Measurements from ENCODE around the gene GNG4. TPM values are rescaled to one million over a fixed set of nuclear protein-coding genes. Genes with fewer than 3 reads are reported as not detected.

Gene GNG4
- total and polyA plus RNA-seq, 2 donors (not counting 3 experiments of a cell fraction or from before 2014, with no cell fraction given): 0.10 TPM; not detected in 1

GRCh38 chr1:235557495-235557894, 92.1 kb downstream of the GNG4 start:
- Histone ChIP-seq H3K9me1 (replicated peaks; ENCODE audit: control insufficient read depth, extremely low read depth, insufficient read depth, low read length) (no peaks in the 10 kb centered on the region), H3K79me2 (ENCODE audit: control insufficient read depth, insufficient read depth, low read length) (no peaks in the 10 kb centered on the region), H4K20me1 (replicated peaks; ENCODE audit: control insufficient read depth, extremely low read depth, insufficient read depth, low read length) (no peaks in the 10 kb centered on the region), H3K27ac (ENCODE audit: insufficient read depth, low read depth, low read length) (no peak overlapping the region), H3K27me3 (ENCODE audit: control insufficient read depth in 2 of 2, insufficient read depth in 2 of 2, low read length in 2 of 2) (no peaks in the 10 kb centered on the region), H3K4me2 (ENCODE audit: insufficient read depth, low read length) (no peak overlapping the region), H2AFZ (ENCODE audit: low read depth, low read length) (no peak overlapping the region), H3K9ac (replicated peaks; ENCODE audit: extremely low read depth, insufficient read depth, low read length) (no peak overlapping the region), H3K4me3 (replicated peaks in 1 of 3; ENCODE audit: insufficient read depth in 1 of 3, low read depth in 1 of 3, low read length in 3 of 3) (no peak overlapping the region), H3K4me1 (ENCODE audit: control insufficient read depth, extremely low read depth, insufficient read depth, low read length) (no peaks in the 10 kb centered on the region), H3K36me3 (ENCODE audit: control insufficient read depth in 2 of 2, extremely low read depth in 1 of 2, insufficient read depth in 2 of 2, low read length in 2 of 2) (no peaks in the 10 kb centered on the region), H3K9me3 (replicated peaks; ENCODE audit: control insufficient read depth, insufficient read depth, low read length) (no peaks in the 10 kb centered on the region)
- peak; percentile 44 for FAIRE-seq
- ChIA-PET CTCF (interaction anchor here (1.3 to 2.7 kb wide), 6 partner anchors 13 to 415 kb away, joined by 3 to 9 read pairs (median 7); no protein-coding TSS in a partner anchor), POLR2A (no interaction called here)
- dilution Hi-C loops (cut with MboI; ENCODE audit: extremely low pct_ligation_motif_present, low sequenced_read_pairs) (no loop called here), intact Hi-C loops (cut with micrococcal nuclease) (loop anchor here (1.0 kb wide), 1 partner anchor 226 kb away; no protein-coding TSS in a partner anchor)
- no TSS peak for BruUV-seq (replicated peaks)
- DNase-seq (ENCODE audit: low read depth, low spot score): no peak
- TF ChIP-seq POLR2AphosphoS5 (IDR thresholded peaks at IDR 0.05; ENCODE audit: insufficient read depth, low read depth, low read length) (no peak), JUN (IDR thresholded peaks at IDR 0.05; ENCODE audit: borderline replicate concordance, insufficient read depth, insufficient read length, low read depth) (no peak), EZH2 (IDR thresholded peaks at IDR 0.05; ENCODE audit: borderline replicate concordance, low read depth, low read length, severe bottlenecking) (no peak), POLR2A (IDR thresholded peaks at IDR 0.05; ENCODE audit: low read depth, low read length) (no peak), MAX (IDR thresholded peaks at IDR 0.05; ENCODE audit: insufficient read depth, insufficient read length) (no peak), CTCF (IDR thresholded peaks at IDR 0.05; ENCODE audit: extremely low read depth in 1 of 2, insufficient read depth in 1 of 2, low read depth in 1 of 2, low read length in 2 of 2) (peak; percentile 11 to 15), MYC (IDR thresholded peaks at IDR 0.05; ENCODE audit: low read depth, low read length) (no peak), GATA2 (IDR thresholded peaks at IDR 0.05; ENCODE audit: insufficient read depth, insufficient read length, low read depth, low read length) (no peak)

Measured in endothelial cell of umbilical vein (primary cell).